MM.1S (cell line): ENCODE measurements around the gene FANCM.

ENCODE experiments used
- DNase-seq: peaks from one replicate; pipeline ENCODE4 v3.0.0-alpha.2; 2015
- H2AFZ ChIP-seq: fragments of 300-600 bp; sonication (generic); 2 replicates; pipeline ENCODE4 v1.6.0; 2016; ENCODE audit warnings: antibody characterized with exemption, low read length
- H3F3A ChIP-seq: fragments of 300-600 bp; sonication (generic); 2 replicates; pipeline ENCODE4 v1.6.1; 2016; ENCODE audit warnings: mild to moderate bottlenecking, antibody characterized with exemption, low read length, moderate library complexity, mixed read lengths; ENCODE audit not compliant: insufficient read depth
- H3K27ac ChIP-seq: fragments of 300-600 bp; sonication (generic); 2 replicates; pipeline ENCODE4 v1.5.1; 2016; ENCODE audit warnings: mild to moderate bottlenecking, low read length
- H3K27me3 ChIP-seq: fragments of 300-600 bp; sonication (generic); replicated peaks from 2 replicates; pipeline ENCODE4 v1.6.0; 2016; ENCODE audit warnings: low read length; ENCODE audit not compliant: insufficient read depth
- H3K36me3 ChIP-seq: fragments of 300-600 bp; sonication (generic); replicated peaks from 2 replicates; pipeline ENCODE4 v1.6.1; 2016; ENCODE audit warnings: mild to moderate bottlenecking, low read length, mixed read lengths; ENCODE audit not compliant: insufficient read depth
- H3K4me1 ChIP-seq: fragments of 300-600 bp; sonication (generic); 2 replicates; pipeline ENCODE4 v1.6.1; 2016; ENCODE audit warnings: low read length, mixed read lengths
- H3K4me2 ChIP-seq: fragments of 300-600 bp; sonication (generic); 2 replicates; pipeline ENCODE4 v1.6.0; 2016; ENCODE audit warnings: low read depth, low read length
- H3K4me3 ChIP-seq: fragments of 300-600 bp; sonication (generic); 2 replicates; pipeline ENCODE4 v1.5.1; 2016; ENCODE audit warnings: low read length, mixed read lengths
- H3K79me2 ChIP-seq: fragments of 300-600 bp; sonication (generic); 2 replicates; pipeline ENCODE4 v1.6.1; 2016; ENCODE audit warnings: mixed run types, low read length, mixed read lengths
- H3K9ac ChIP-seq: fragments of 300-600 bp; sonication (generic); 2 replicates; pipeline ENCODE4 v1.6.1; 2016; ENCODE audit warnings: low read length, mixed read lengths
- H3K9me2 ChIP-seq: fragments of 300-600 bp; sonication (generic); replicated peaks from 2 replicates; pipeline ENCODE4 v1.6.1; 2016; ENCODE audit warnings: mild to moderate bottlenecking, low read length, mixed read lengths; ENCODE audit not compliant: insufficient read depth
- H3K9me3 ChIP-seq: fragments of 300-600 bp; sonication (generic); replicated peaks from 2 replicates; pipeline ENCODE4 v1.6.1; 2016; ENCODE audit warnings: mild to moderate bottlenecking, low read length, mixed read lengths; ENCODE audit not compliant: insufficient read depth
- H4K20me1 ChIP-seq: fragments of 300-600 bp; sonication (generic); 2 replicates; pipeline ENCODE4 v1.6.1; 2016; ENCODE audit warnings: mild to moderate bottlenecking, low read length, moderate library complexity, mixed read lengths; ENCODE audit not compliant: insufficient read depth
- CTCF ChIP-seq: fragments of 300-600 bp; sonication (generic); IDR thresholded peaks from 2 replicates; pipeline ENCODE4 v1.5.1; 2016; ENCODE audit warnings: antibody characterized with exemption, low read length, mixed read lengths
- EZH2 ChIP-seq: fragments of 300-600 bp; sonication (generic); optimal IDR thresholded peaks from 2 replicates; pipeline ENCODE3; 2017; ENCODE audit warnings: low read depth, mild to moderate bottlenecking, antibody characterized with exemption, low read length, mixed read lengths
- EZH2phosphoT487 ChIP-seq: fragments of 300-600 bp; sonication (generic); IDR thresholded peaks from 2 replicates; pipeline ENCODE4 v1.6.1; 2018; ENCODE audit warnings: antibody characterized with exemption, low read length

The FANCM gene

GRCh38 chr14:45181806-45182205, 46.1 kb downstream of the FANCM start:
- H3K36me3 ChIP-seq, result no peaks in the 10 kb centered on the region
- no peak for DNase-seq
- H3K4me3 ChIP-seq, result no peak overlapping the region
- H3K9me2 ChIP-seq, result no peaks in the 10 kb centered on the region
- TF ChIP-seq EZH2phosphoT487 (no peak), CTCF (no peak), EZH2 (no peak)
- no peaks in the 10 kb centered on the region for H3K27me3 ChIP-seq
- no peaks in the 10 kb centered on the region for H3K4me1 ChIP-seq
- no peaks in the 10 kb centered on the region for H3F3A ChIP-seq
- no peak overlapping the region for H3K9ac ChIP-seq
- no peaks in the 10 kb centered on the region for H3K9me3 ChIP-seq
- H3K79me2 ChIP-seq, result no peaks in the 10 kb centered on the region
- no peaks in the 10 kb centered on the region for H4K20me1 ChIP-seq
- no peak overlapping the region for H3K4me2 ChIP-seq
- no peak overlapping the region for H3K27ac ChIP-seq
- H2AFZ ChIP-seq, result no peak overlapping the region

- Histone ChIP-seq H3K9me2 (no peaks in the 10 kb centered on the region), H3K36me3 (no peaks in the 10 kb centered on the region), H3K79me2 (no peaks in the 10 kb centered on the region), H2AFZ (no peak overlapping the region), H3K27ac (no peak overlapping the region), H3K4me3 (no peak overlapping the region), H3K9ac (no peak overlapping the region), H3K27me3 (no peaks in the 10 kb centered on the region), H3K4me1 (no peaks in the 10 kb centered on the region), H4K20me1 (no peaks in the 10 kb centered on the region), H3K9me3 (no peaks in the 10 kb centered on the region), H3K4me2 (no peak overlapping the region), H3F3A (no peaks in the 10 kb centered on the region)
- DNase-seq, result no peak
- TF ChIP-seq EZH2 (no peak), EZH2phosphoT487 (no peak), CTCF (no peak)
Measured at GRCh38 chr14:45185100-45185814, 49.5 kb downstream of the FANCM start.

GRCh38 chr14:45194964-45195363, 59.2 kb downstream of the FANCM start:
- no peak for TF ChIP-seq EZH2
- TF ChIP-seq EZH2phosphoT487, result no peak
- no peak for TF ChIP-seq CTCF
- Histone ChIP-seq H2AFZ (0 out of 2 replicates have a peak overlapping the region, but pooled peaks have one; percentile 7), H3K36me3 (no peaks in the 10 kb centered on the region), H3K4me1 (peaks cover 15% of the 10 kb centered on the region), H3K9ac (peak overlapping the region; percentile 42; the same call in 1 of the 2 replicates), H3K79me2 (no peaks in the 10 kb centered on the region), H3F3A (peaks cover 9% of the 10 kb centered on the region; the same call in 1 of the 2 replicates), H3K4me3 (peak overlapping the region; percentile 52), H3K27me3 (no peaks in the 10 kb centered on the region), H3K27ac (peak overlapping the region; percentile 83; the same call in 1 of the 2 replicates), H3K9me3 (no peaks in the 10 kb centered on the region), H4K20me1 (no peaks in the 10 kb centered on the region), H3K4me2 (peak overlapping the region; percentile 62), H3K9me2 (no peaks in the 10 kb centered on the region)
- peak; percentile 47 for DNase-seq
